IPS-20b (cell line): ENCODE results near the gene SETD6.

Experiments used
- H3K27ac ChIP-seq: one replicate; pipeline ENCODE4 v1.5.1; 2013; ENCODE audit warnings: low read length
- H3K27me3 ChIP-seq: 2 replicates; pipeline ENCODE4 v1.6.1; 2013; ENCODE audit warnings: mild to moderate bottlenecking, low read length, inconsistent platforms; ENCODE audit not compliant: insufficient read depth
- H3K36me3 ChIP-seq: 2 replicates; pipeline ENCODE4 v1.6.1; 2013; ENCODE audit warnings: low read depth, mild to moderate bottlenecking, inconsistent platforms, low read length, moderate library complexity; ENCODE audit not compliant: insufficient read depth
- H3K4me1 ChIP-seq: 2 replicates; pipeline ENCODE4 v1.6.1; 2013; ENCODE audit warnings: mild to moderate bottlenecking, control low read depth, inconsistent platforms, low read length, moderate library complexity; ENCODE audit not compliant: insufficient read depth
- H3K4me3 ChIP-seq: 2 replicates; pipeline ENCODE4 v1.5.1; 2013; ENCODE audit warnings: mild to moderate bottlenecking, low read length, inconsistent platforms
- H3K9ac ChIP-seq: 2 replicates; pipeline ENCODE4 v1.6.1; 2013; ENCODE audit warnings: low read depth, mild to moderate bottlenecking, inconsistent platforms, low read length, moderate library complexity
- H3K9me3 ChIP-seq: 2 replicates; pipeline ENCODE4 v1.6.1; 2013; ENCODE audit warnings: mild to moderate bottlenecking, low read depth, low read length, inconsistent platforms; ENCODE audit not compliant: insufficient read depth

The SETD6 gene

DNA sequence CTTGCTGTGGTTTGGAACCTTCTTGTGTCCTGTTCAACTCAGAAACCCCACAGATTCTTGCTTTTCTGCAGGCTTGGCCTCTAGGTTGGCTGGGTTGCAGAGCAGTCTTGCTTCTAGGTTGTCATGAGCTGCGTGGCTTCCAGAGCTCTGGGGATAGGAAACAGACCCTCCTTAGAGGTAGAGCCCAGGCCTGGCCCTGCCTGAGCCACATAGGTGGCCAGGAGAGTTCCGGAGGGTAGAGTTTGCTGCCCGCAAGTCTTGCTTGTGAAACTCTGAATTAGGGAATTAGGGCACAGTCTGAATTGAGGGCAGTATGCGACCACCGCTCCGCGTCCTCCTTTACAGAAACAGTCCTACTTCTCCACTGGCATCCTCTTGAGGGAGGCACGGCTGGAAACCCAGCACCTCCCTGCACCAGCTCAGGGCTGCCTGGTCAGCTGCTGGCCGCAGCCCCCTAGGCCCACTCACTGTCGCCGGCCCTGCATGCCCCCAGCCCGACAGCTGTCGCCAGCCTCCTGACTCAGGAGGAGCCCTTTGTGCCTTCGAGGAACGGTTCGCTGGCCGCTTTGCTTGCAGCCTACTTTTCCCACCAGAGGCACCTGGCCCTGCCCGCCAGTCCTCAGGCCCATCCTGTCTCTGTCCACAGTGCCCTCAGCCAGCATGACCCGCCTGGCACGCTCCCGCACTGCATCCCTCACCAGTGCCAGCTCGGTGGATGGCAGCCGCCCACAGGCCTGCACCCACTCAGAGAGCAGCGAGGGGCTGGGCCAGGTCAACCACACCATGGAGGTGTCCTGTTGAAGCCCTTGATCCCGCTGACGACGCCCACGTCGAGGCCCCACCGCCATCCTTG lies 4.3 kb upstream of the SETD6 start:
- Histone ChIP-seq H3K36me3 (peaks cover 16% of the 10 kb centered on the region; the same call in 1 of the 2 replicates), H3K27ac (no peak overlapping the region), H3K9ac (no peak overlapping the region), H3K9me3 (no peaks in the 10 kb centered on the region), H3K4me1 (peaks cover 2% of the 10 kb centered on the region; the same call in 1 of the 2 replicates), H3K27me3 (no peaks in the 10 kb centered on the region), H3K4me3 (no peak overlapping the region)

DNA sequence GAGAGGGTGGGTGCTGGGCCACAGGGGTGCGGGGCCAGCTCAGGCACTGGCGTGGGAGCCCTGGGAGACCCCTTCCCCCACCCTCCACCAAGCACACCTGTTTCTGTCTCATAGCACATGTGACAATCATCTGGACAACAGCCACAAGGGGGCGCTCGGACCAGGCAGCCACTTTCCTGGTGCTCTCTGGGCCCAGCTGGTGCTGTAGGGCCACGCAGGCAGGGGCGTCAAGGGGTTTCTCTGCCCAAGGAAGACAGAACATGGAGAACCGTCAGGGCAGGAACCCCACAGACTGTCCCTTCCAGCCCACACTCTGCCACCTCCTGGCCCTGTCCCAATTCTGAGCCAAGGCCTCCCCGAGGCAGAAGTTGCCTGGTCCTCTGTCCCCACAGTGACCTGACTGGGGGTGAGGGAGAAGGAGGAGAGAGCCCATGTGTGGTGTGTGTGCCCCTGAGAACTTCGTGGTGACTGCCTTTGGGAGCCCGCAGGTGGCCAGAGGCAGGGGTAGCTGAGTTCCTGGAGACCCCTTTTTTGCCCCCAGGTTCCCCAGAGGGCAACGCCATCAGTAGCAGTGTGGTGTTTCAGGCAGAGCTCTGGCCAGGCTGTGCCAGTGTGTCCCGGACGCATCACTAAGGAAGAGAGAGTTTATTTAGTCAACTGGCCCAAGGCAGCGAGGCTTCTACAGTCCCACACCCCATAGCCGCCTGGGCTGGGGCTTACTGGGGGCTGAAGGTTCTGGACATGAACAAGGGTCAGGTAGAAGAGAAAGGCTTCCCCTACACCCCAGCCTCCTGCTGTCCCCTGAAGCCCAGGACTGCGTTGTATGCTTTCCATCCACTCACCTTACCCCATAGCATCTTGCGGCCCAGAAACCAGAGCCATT lies 3.1 kb upstream of the SETD6 start:
- no peak overlapping the region for H3K9ac ChIP-seq
- H3K4me1 ChIP-seq: peaks cover 7% of the 10 kb centered on the region; the same call in 1 of the 2 replicates
- H3K4me3 ChIP-seq: no peak overlapping the region
- H3K36me3 ChIP-seq: peaks cover 25% of the 10 kb centered on the region
- H3K27me3 ChIP-seq: no peaks in the 10 kb centered on the region
- no peaks in the 10 kb centered on the region for H3K9me3 ChIP-seq
- H3K27ac ChIP-seq: no peak overlapping the region

DNA sequence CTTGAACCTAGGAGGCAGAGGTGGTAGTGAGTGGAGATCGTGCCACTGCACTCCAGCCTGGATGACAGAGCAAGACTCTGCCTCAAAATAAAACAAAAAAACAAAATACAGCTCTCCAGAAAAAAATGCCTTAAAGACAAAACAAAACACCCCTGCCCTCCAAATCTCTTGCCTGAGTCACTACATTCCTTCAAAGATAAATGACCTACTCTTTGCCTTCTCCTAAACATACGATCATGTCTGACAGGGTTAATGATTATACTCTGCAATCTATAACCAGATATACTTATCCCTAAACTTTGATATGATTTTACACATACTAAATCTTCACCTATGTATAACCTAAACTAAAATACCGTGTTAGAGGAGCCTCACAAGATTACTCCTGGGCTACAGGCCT lies 1.4 kb upstream of the SETD6 start:
- Histone ChIP-seq H3K4me3 (no peak overlapping the region), H3K27me3 (no peaks in the 10 kb centered on the region), H3K9me3 (no peaks in the 10 kb centered on the region), H3K9ac (no peak overlapping the region), H3K4me1 (peaks cover 7% of the 10 kb centered on the region; the same call in 1 of the 2 replicates), H3K36me3 (peaks cover 42% of the 10 kb centered on the region), H3K27ac (no peak overlapping the region)

DNA sequence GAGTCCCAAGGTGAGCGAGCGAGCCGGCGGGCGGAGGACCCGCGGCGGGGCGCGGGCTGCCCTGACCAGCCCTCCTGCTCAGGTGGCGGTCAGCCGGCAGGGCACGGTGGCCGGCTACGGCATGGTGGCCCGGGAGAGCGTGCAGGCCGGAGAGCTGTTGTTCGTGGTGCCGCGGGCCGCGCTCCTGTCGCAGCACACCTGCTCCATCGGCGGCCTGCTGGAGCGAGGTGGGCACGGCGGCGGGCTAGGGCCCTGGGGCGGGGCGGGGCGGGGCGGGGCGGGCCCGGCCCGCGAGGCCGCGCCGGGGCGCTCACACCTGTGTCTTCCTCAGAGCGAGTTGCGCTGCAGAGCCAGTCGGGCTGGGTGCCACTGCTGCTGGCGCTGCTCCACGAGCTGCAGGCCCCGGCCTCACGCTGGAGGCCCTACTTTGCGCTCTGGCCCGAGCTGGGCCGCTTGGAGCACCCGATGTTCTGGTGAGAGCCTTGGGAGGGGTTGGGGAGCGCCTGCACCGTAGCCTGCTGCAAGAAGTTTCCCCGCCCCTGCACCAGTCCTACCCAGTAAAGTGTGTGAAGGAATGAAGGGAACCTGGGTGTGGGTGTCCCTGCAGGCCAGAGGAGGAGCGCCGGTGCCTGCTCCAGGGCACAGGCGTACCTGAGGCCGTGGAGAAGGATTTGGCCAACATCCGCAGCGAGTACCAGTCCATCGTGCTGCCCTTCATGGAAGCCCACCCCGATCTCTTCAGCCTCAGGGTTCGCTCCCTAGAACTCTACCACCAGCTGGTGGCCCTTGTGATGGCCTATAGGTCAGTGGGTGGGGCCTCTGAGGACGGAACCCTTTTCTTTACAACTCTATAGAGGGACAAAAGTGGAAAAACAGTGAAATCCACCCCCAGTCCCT lies 802 bp downstream of the SETD6 start:
- peak overlapping the region; percentile 94; the same call in 1 of the 2 replicates for H3K9ac ChIP-seq
- no peaks in the 10 kb centered on the region for H3K9me3 ChIP-seq
- peaks cover 53% of the 10 kb centered on the region for H3K36me3 ChIP-seq
- peak overlapping the region; percentile 91 for H3K4me3 ChIP-seq
- no peaks in the 10 kb centered on the region for H3K27me3 ChIP-seq
- H3K27ac ChIP-seq: peak overlapping the region; percentile 27
- peaks cover 7% of the 10 kb centered on the region; the same call in 1 of the 2 replicates for H3K4me1 ChIP-seq

DNA sequence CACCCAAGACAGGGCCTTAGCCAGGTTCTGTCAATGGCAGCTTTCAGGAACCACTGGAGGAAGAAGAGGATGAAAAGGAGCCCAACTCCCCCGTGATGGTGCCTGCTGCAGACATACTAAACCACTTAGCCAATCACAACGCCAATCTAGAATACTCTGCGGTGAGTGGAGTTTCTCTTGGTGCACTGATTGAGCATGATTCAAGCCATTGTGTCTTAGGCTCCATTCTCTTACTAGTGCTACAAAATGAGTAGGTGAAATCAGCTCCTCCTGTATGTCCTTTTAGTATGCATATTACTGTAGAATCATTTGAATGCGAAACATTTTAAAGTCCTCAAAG lies 1.4 kb downstream of the SETD6 start:
- Histone ChIP-seq H3K36me3 (peaks cover 59% of the 10 kb centered on the region), H3K9ac (peak overlapping the region; percentile 70; the same call in 1 of the 2 replicates), H3K4me3 (peak overlapping the region; percentile 91), H3K9me3 (no peaks in the 10 kb centered on the region), H3K4me1 (peaks cover 5% of the 10 kb centered on the region; the same call in 1 of the 2 replicates), H3K27me3 (no peaks in the 10 kb centered on the region), H3K27ac (no peak overlapping the region)

DNA sequence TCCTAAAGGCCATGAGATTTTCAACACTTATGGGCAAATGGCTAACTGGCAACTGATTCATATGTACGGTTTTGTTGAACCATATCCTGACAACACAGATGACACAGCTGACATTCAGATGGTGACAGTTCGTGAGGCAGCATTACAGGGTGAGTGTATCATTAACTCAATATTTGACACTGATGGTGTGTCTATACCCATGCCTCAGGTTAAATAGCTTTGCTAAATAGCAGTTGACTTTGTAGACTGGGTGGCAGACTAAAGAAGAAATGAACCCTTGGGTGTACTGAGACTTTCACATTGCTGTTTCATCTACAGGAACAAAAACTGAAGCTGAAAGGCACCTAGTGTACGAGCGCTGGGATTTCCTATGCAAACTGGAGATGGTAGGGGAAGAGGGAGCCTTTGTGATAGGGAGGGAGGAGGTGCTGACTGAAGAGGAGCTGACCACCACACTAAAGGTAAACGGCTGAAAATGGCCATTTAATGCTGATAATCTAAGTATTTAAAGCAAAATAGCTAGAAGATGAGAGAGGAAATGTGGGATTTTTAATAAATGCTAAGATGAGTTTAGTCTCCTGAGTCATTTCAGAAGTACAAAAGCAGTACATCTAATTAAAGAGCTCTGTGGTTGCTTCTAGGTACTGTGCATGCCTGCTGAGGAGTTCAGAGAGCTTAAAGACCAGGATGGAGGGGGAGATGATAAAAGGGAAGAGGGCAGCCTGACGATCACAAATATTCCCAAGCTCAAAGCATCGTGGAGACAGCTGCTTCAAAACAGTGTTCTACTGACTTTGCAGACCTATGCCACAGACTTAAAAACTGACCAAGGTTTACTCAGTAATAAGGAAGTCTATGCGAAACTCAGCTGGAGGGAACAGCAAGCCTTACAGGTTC lies 3.0 kb downstream of the SETD6 start:
- Histone ChIP-seq H3K36me3 (peaks cover 72% of the 10 kb centered on the region), H3K4me1 (peaks cover 5% of the 10 kb centered on the region; the same call in 1 of the 2 replicates), H3K4me3 (no peak overlapping the region), H3K27ac (no peak overlapping the region), H3K9me3 (no peaks in the 10 kb centered on the region), H3K9ac (no peak overlapping the region), H3K27me3 (no peaks in the 10 kb centered on the region)

DNA sequence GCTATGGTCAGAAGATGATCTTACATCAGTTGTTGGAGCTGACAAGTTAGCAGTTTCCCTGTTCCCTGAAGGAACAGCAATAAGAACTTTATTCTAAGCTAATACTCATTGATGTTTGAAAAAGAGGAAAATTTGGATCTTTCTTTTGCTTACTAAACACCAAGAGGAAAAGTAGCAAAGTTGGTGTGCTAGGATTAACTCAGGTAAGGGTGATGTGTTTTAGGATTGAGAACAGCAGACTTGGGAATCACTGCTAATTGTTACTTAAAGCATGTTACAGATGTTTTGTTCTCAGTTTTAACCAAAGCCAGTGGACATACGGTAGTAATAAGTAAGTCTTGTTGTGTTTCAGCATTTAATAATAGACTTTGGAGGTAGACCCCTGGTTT lies 3.7 kb downstream of the SETD6 start:
- peaks cover 5% of the 10 kb centered on the region; the same call in 1 of the 2 replicates for H3K4me1 ChIP-seq
- H3K9me3 ChIP-seq: no peaks in the 10 kb centered on the region
- peaks cover 77% of the 10 kb centered on the region for H3K36me3 ChIP-seq
- H3K9ac ChIP-seq: no peak overlapping the region
- H3K27ac ChIP-seq: no peak overlapping the region
- H3K27me3 ChIP-seq: no peaks in the 10 kb centered on the region
- no peak overlapping the region for H3K4me3 ChIP-seq

DNA sequence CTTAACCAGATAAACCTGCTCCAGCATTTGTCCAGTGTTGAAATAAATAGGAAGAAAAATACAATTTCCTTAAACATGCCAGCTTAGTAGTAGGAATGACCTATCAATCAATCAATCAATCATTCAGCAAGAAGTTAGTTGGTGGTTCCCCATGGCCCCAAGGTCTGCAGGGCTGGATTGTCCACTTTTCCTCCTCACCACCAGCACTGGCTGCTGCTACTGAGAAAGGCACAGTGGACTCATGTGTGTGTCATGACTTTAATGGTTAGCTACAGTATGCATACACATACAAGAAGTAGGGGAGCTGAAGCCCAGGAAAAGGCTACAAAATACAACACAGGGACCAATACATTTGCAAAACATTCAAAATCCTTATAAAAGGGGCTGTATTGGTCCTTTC lies 4.4 kb downstream of the SETD6 start:
- Histone ChIP-seq H3K27me3 (no peaks in the 10 kb centered on the region), H3K9ac (no peak overlapping the region), H3K4me3 (no peak overlapping the region), H3K36me3 (peaks cover 85% of the 10 kb centered on the region), H3K4me1 (peaks cover 5% of the 10 kb centered on the region; the same call in 1 of the 2 replicates), H3K27ac (no peak overlapping the region), H3K9me3 (no peaks in the 10 kb centered on the region)

DNA sequence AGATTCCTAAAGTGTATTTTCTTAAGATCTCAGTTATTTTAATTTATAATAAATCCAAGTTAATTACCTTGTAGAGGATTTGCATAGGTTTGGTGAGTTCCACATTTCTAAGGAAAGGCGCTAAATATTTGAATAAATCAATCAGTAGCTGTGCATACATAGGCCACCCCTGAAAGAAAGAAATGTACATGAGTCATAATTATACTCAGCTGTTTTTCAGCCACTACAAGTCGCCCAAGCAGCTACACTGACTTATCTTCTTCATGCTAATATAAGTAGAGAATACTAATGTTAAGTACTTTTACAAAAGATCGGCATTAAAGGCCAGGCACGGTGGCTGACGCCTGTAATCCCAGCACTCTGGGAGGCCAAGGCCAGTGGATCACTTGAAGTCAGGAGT lies 14.9 kb downstream of the SETD6 start:
- H3K9ac ChIP-seq: no peak overlapping the region
- H3K27me3 ChIP-seq: no peaks in the 10 kb centered on the region
- no peaks in the 10 kb centered on the region for H3K9me3 ChIP-seq
- H3K4me3 ChIP-seq: no peak overlapping the region
- no peak overlapping the region for H3K27ac ChIP-seq
- H3K4me1 ChIP-seq: no peaks in the 10 kb centered on the region
- peaks cover 100% of the 10 kb centered on the region for H3K36me3 ChIP-seq

DNA sequence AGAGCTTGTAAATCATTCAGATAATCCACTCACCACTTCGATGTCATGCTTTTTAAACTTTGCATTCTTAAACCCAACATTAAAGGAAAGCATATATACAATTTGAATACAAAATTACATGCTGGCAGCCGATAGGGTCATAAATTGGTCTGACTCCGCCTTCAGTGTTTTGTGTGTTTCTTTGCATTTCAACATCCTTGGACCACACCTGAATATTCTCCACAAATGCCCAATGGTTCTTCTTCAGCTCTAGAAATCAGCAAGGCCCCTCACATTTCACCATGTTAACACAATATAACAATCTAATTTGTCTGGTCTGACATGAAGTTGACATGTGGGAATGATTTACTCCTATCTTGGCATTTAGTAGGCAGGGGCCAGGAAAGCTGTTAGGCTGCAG lies 17.1 kb downstream of the SETD6 start:
- no peak overlapping the region for H3K27ac ChIP-seq
- no peak overlapping the region for H3K4me3 ChIP-seq
- H3K9ac ChIP-seq: no peak overlapping the region
- H3K4me1 ChIP-seq: no peaks in the 10 kb centered on the region
- no peaks in the 10 kb centered on the region for H3K9me3 ChIP-seq
- peaks cover 99% of the 10 kb centered on the region for H3K36me3 ChIP-seq
- H3K27me3 ChIP-seq: no peaks in the 10 kb centered on the region
